Measurements from ENCODE around the gene SCO2. TPM values are rescaled to one million over a fixed set of nuclear protein-coding genes. Genes with fewer than 3 reads are reported as not detected.
A peak's percentile ranks its signal among the peaks of the same experiment; 100 is the strongest.

Gene SCO2
- total RNA-seq, 2 donors from 2014 or later, result 1.3 TPM; not detected in 1

GRCh38 chr22:50488006-50488677 is 37.3 kb downstream of the SCO2 start:
- intact Hi-C loops (cut with DNase I), result no loop called here
- DNase-seq, result no peak
- no peak for ATAC-seq

DNA sequence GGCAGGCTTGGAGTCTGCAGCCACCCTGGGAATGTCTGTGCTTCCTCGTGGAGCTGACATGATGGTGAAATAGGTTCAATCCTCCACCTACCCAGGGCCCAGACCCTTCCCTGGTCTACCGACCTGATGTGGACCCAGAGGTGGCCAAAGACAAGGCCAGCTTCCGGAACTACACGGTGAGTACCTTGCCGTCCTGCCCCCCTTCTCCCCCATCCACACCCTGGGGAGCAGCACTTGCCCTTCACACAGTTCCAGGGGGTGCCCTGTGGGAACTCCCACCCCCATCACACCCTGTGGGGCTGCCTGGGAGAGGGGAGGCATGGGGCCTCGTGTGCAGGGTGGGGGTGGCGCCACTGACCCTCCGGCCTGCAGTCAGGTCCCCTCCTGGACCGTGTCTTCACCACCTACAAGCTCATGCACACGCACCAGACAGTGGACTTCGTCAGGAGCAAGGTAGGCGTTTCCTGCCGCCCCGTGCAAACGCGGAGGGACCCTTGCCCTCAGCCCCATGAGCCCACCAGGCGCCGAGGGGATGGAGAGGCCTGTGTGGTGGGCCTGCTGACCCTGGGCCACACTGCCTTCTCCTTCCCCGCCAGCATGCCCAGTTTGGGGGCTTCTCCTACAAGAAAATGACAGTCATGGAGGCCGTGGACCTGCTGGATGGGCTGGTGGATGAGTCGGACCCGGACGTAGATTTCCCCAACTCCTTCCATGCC is 38.0 kb downstream of the SCO2 start:
- intact Hi-C loops (cut with DNase I), result no loop called here
- DNase-seq (no peak), ATAC-seq (no peak)

DNA sequence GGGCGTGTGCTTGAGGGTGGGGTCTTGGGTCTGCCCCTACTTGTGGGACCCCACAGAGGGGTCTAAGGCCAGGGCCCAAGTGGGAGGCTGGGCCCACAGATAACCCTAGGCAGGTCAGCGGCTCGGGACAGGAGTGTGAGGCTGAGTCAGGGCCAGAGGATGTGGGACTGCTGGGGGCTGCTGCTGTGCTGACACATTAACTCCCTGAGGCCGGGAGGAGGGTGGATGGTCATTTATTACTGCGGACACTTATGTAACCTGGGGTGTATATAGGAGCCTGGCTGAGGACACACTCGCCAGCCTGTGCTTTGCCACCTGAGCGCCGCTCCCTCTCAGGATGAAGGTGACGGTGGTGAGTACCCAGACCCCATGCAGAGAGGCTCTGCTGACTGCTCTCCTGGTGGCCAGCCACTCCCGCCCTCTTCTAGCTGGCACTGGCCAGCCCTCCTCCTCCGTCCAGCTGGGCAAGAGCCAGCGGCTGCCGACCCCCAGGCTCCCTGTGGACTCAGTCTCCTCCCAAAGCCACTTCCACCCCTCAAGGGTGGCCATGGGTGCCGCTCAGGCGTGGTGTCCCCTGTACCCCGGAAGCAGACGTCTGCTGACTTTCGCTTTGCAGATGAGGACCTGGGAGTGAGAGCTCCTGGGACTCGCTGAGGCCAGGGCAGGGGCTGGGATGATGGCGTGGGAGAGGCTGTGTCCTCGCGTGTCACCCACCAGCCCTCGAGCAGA is 38.7 kb downstream of the SCO2 start, which contains the start of gene MIOX:
Gene MIOX (plus strand): TSS at position 299 of the 729 bp plus-strand sequence. CDS start 39 bp downstream, at position 338.
- DNase-seq (no peak), ATAC-seq (no peak)
- intact Hi-C loops (cut with DNase I), result no loop called here

DNA sequence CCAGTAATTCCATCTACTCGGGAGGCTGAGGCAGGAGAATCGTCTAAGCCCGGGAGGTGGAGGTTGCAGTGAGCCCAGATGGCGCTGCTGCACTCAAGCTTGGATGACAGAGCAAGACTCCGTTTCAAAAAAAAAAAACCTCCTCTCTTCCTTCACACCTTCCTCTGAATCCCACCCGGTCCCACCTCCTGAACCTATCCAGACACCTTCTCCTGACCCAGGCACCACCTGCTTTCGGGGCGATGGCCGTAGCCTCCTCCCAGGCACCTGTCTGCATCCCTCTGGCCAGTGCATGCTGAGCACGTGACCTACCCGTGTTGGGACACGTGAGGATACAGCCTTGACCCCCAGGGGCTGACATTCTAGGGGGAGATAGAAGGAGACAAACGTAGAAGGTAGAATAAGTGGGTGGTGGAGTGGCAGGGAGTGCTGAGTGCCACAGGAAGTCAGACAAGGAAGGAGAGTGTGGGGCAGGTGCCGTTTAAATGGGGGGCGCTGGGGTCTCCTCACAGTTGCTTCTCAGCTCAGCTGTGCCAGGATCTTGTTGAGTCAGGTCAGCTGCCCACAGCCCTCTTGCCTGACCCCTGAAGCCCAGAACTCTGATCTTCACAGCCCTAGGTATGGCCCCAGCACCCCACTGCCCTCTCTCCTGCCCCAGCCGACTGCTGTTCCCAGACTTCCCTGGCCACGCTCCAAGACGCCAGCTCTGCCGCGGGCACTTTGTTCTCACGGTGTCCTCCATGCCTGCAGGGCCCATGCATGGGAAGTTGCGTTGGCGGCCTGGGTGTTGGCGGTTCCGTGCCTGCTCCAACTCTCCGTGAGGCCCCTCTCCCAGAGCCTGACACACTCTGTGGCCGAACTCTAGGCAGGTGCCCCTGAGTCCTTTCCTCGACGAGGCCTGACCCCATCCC is 39.9 kb downstream of the SCO2 start:
- intact Hi-C loops (cut with DNase I), result no loop called here
- no peak for DNase-seq
- no peak for ATAC-seq

- intact Hi-C loops (cut with DNase I), result no loop called here
- DNase-seq, result no peak
- no peak for ATAC-seq
Measured at GRCh38 chr22:50483977-50484853, 41.2 kb downstream of the SCO2 start.

DNA sequence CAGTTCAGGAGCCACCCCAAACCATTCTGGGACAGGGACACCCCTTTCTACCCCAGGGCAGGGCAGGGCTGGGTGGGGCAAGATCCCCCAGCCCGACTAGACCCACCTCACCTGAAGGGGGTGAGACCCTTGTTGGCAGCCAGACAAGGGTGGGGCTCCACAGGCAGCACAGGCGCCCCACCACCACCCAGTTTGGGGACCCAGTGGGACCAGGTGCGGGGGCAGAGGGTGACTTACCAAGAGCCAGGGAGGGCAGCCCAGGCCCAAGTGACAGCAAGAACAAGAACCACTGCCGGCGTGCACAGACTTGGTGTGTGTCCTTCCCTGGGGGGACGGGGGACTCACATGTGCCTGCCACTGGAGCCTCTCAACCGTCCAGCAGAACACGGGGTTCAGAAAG is 41.8 kb downstream of the SCO2 start:
- intact Hi-C loops (cut with DNase I), result no loop called here
- DNase-seq (no peak), ATAC-seq (no peak)

GRCh38 chr22:50483106-50483505 is 42.3 kb downstream of the SCO2 start:
- intact Hi-C loops (cut with DNase I), result no loop called here
- ATAC-seq, result no peak

GRCh38 chr22:50482107-50483074 is 43.0 kb downstream of the SCO2 start:
- ATAC-seq (no peak), DNase-seq (no peak)
- intact Hi-C loops (cut with DNase I), result no loop called here

More at GRCh38 chr22:50483106-50483505, 42.3 kb downstream of the SCO2 start:
- no peak for DNase-seq

GRCh38 chr22:50481440-50482106 is 43.8 kb downstream of the SCO2 start, which contains the start of gene ADM2:
Gene ADM2, plus strand, starts transcription at chr22:50481543. Its CDS starts 305 bp downstream, at chr22:50481848.
- intact Hi-C loops (cut with DNase I), result no loop called here
- ATAC-seq, result peak; percentile 46 to 52
- DNase-seq, result no peak

- intact Hi-C loops (cut with DNase I), result no loop called here
- DNase-seq, result no peak
- ATAC-seq, result no peak
Measured at GRCh38 chr22:50481045-50481439, 44.4 kb downstream of the SCO2 start.

DNA sequence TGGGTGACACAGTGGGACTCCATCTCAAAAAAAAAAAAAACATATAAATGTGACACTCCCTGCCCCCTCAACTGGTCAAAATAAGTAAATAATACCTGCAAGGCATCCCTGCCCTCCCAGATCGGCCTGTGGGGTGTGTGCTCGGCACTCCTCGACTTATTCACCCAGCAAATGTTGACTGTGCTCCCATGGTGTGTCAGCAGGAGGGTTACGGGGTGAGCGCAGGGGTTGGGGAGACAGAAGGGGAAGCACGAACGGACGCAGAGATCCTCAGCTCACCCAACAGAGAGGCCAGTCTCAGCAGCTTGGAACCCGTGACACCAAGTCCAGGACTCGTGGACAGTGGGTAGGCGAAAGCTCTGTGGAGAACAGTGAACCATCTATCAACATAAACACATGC is 45.7 kb downstream of the SCO2 start:
- DNase-seq (no peak), ATAC-seq (no peak)
- intact Hi-C loops (cut with DNase I), result no loop called here

- DNase-seq, result no peak
- intact Hi-C loops (cut with DNase I), result no loop called here
- no peak for ATAC-seq
Measured at GRCh38 chr22:50477923-50478322, 47.5 kb downstream of the SCO2 start.

- no peak for ATAC-seq
- no peak for DNase-seq
- intact Hi-C loops (cut with DNase I), result no loop called here
Measured at GRCh38 chr22:50476868-50477267, 48.5 kb downstream of the SCO2 start.

DNA sequence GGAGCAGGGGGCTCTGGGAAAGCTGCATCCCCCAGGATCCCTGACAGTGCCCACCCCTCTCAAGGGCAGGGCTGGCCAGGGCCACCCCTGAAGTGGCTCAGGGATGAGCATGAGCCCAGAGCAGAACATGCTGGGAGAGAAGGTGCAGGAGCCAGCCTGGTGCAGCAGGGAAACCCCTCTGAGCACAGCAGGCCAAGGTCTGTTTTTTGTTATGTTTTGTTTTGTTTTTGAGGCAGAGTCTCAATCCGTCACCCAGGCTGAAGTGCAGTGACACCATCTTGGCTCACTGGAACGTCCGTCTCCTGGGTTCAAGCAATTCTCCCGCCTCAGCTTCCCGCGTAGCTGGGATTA is 49.8 kb downstream of the SCO2 start:
- ATAC-seq (no peak), DNase-seq (no peak)
- intact Hi-C loops (cut with DNase I), result no loop called here

GRCh38 chr22:50474710-50475651 is 50.4 kb downstream of the SCO2 start, which contains the start of gene SBF1:
Gene SBF1, minus strand, starts transcription at chr22:50475035. Its CDS starts 195 bp downstream, at chr22:50474840.
- ATAC-seq (peak; percentile 97 to 98), DNase-seq (peak; percentile 94)
- intact Hi-C loops (cut with DNase I), result no loop called here

All from left cardiac atrium (tissue), 4 donors.